ENCODE data around the gene TMC6. TPM values are rescaled to one million over a fixed set of nuclear protein-coding genes. Genes with fewer than 3 reads are reported as not detected.
A peak's percentile ranks its signal among the peaks of the same experiment; 100 is the strongest.

TMC6 gene
- total and polyA plus RNA-seq, 2 of the 13 experiments (the other 11 are each of a cell fraction or from before 2014, with no cell fraction given) = 48.4 to 99.1 TPM

DNA sequence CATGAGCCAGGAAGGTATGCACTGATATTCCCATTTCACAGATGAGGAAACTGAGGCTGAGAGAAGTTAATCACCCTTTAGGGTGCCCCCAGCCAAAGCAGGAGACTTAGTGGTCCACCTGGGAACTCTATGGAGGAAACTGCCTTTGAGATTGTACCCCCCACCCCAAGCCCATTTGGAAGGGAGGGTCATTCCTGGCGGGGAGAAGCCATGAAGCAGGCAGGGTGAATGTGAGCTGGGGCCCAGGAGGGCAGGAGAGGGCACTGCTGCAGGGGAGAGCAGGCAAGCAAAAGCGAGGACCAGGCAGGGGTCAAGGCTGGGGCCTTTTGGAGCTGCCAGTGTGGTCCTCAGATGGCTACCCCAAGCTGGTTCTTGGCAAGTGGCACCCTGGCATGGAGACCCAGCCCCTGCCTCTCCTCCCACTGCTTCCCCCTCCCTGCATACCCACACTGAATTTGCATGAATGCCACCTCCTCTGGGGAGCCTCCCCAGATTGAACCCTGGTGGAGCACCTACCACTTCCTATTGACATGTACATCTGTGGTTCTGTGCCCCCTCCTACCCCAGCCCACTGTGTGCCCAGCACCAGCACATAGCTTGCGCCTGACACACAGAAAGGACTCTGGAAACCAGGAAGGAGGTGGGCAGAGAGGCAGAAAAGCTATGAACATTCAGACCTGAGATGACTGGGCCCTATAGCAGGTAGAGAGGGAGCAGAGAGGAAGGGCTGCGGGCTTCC lies 965 bp upstream of the TMC6 start (continued):
- TF ChIP-seq, protein P1, sequence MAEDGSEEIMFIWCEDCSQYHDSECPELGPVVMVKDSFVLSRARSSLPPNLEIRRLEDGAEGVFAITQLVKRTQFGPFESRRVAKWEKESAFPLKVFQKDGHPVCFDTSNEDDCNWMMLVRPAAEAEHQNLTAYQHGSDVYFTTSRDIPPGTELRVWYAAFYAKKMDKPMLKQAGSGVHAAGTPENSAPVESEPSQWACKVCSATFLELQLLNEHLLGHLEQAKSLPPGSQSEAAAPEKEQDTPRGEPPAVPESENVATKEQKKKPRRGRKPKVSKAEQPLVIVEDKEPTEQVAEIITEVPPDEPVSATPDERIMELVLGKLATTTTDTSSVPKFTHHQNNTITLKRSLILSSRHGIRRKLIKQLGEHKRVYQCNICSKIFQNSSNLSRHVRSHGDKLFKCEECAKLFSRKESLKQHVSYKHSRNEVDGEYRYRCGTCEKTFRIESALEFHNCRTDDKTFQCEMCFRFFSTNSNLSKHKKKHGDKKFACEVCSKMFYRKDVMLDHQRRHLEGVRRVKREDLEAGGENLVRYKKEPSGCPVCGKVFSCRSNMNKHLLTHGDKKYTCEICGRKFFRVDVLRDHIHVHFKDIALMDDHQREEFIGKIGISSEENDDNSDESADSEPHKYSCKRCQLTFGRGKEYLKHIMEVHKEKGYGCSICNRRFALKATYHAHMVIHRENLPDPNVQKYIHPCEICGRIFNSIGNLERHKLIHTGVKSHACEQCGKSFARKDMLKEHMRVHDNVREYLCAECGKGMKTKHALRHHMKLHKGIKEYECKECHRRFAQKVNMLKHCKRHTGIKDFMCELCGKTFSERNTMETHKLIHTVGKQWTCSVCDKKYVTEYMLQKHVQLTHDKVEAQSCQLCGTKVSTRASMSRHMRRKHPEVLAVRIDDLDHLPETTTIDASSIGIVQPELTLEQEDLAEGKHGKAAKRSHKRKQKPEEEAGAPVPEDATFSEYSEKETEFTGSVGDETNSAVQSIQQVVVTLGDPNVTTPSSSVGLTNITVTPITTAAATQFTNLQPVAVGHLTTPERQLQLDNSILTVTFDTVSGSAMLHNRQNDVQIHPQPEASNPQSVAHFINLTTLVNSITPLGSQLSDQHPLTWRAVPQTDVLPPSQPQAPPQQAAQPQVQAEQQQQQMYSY (CRISPR knock-in tag; IDR thresholded peaks at IDR 0.05) = no peak
- TF ChIP-seq RBM39 (IDR thresholded peaks at IDR 0.05; ENCODE audit: low read depth, low read length, poor library complexity, severe bottlenecking) (no peak), BORCS8-MEF2B (CRISPR knock-in tag; IDR thresholded peaks at IDR 0.05) (no peak), SRY (CRISPR knock-in tag; IDR thresholded peaks at IDR 0.05) (no peak), ARNT (IDR thresholded peaks at IDR 0.05) (no peak), HOXA7 (CRISPR knock-in tag; IDR thresholded peaks at IDR 0.05) (no peak), ZNF773 (CRISPR knock-in tag; IDR thresholded peaks at IDR 0.05; ENCODE audit: borderline replicate concordance) (no peak), BHLHE40 (IDR thresholded peaks at IDR 0.05; ENCODE audit: low read length) (no peak), HNF4A (CRISPR knock-in tag; IDR thresholded peaks at IDR 0.05) (peak; percentile 1; the same call in 1 of the 2 replicates), CBFB (CRISPR knock-in tag; IDR thresholded peaks at IDR 0.05) (no peak), ZNF816 (CRISPR knock-in tag; IDR thresholded peaks at IDR 0.05; ENCODE audit: borderline replicate concordance) (no peak), ZNF619 (CRISPR knock-in tag; IDR thresholded peaks at IDR 0.05) (no peak), PHF21A (CRISPR knock-in tag; IDR thresholded peaks at IDR 0.05) (no peak), KAT2B (IDR thresholded peaks at IDR 0.05; ENCODE audit: borderline replicate concordance, low read depth, low read length) (no peak)
- TF ChIP-seq, protein P2, sequence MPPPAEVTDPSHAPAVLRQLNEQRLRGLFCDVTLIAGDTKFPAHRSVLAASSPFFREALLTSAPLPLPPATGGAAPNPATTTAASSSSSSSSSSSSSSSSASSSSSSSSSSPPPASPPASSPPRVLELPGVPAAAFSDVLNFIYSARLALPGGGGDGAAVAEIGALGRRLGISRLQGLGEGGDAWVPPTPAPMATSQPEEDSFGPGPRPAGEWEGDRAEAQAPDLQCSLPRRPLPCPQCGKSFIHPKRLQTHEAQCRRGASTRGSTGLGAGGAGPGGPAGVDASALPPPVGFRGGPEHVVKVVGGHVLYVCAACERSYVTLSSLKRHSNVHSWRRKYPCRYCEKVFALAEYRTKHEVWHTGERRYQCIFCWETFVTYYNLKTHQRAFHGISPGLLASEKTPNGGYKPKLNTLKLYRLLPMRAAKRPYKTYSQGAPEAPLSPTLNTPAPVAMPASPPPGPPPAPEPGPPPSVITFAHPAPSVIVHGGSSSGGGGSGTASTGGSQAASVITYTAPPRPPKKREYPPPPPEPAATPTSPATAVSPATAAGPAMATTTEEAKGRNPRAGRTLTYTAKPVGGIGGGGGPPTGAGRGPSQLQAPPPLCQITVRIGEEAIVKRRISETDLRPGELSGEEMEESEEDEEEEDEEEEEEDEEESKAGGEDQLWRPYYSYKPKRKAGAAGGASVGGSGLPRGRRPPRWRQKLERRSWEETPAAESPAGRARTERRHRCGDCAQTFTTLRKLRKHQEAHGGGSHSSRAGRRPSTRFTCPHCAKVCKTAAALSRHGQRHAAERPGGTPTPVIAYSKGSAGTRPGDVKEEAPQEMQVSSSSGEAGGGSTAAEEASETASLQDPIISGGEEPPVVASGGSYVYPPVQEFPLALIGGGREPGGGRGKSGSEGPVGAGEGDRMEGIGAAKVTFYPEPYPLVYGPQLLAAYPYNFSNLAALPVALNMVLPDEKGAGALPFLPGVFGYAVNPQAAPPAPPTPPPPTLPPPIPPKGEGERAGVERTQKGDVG (CRISPR knock-in tag; IDR thresholded peaks at IDR 0.05; ENCODE audit: borderline replicate concordance) = no peak
- TF ChIP-seq, protein P3, sequence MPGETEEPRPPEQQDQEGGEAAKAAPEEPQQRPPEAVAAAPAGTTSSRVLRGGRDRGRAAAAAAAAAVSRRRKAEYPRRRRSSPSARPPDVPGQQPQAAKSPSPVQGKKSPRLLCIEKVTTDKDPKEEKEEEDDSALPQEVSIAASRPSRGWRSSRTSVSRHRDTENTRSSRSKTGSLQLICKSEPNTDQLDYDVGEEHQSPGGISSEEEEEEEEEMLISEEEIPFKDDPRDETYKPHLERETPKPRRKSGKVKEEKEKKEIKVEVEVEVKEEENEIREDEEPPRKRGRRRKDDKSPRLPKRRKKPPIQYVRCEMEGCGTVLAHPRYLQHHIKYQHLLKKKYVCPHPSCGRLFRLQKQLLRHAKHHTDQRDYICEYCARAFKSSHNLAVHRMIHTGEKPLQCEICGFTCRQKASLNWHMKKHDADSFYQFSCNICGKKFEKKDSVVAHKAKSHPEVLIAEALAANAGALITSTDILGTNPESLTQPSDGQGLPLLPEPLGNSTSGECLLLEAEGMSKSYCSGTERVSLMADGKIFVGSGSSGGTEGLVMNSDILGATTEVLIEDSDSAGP (CRISPR knock-in tag; IDR thresholded peaks at IDR 0.05; ENCODE audit: borderline replicate concordance) = peak; percentile 44; the same call in 1 of the 2 replicates
- TF ChIP-seq, protein P4, sequence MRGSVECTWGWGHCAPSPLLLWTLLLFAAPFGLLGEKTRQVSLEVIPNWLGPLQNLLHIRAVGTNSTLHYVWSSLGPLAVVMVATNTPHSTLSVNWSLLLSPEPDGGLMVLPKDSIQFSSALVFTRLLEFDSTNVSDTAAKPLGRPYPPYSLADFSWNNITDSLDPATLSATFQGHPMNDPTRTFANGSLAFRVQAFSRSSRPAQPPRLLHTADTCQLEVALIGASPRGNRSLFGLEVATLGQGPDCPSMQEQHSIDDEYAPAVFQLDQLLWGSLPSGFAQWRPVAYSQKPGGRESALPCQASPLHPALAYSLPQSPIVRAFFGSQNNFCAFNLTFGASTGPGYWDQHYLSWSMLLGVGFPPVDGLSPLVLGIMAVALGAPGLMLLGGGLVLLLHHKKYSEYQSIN (CRISPR knock-in tag; IDR thresholded peaks at IDR 0.05; ENCODE audit: borderline replicate concordance) = no peak
- TF ChIP-seq, protein P5, sequence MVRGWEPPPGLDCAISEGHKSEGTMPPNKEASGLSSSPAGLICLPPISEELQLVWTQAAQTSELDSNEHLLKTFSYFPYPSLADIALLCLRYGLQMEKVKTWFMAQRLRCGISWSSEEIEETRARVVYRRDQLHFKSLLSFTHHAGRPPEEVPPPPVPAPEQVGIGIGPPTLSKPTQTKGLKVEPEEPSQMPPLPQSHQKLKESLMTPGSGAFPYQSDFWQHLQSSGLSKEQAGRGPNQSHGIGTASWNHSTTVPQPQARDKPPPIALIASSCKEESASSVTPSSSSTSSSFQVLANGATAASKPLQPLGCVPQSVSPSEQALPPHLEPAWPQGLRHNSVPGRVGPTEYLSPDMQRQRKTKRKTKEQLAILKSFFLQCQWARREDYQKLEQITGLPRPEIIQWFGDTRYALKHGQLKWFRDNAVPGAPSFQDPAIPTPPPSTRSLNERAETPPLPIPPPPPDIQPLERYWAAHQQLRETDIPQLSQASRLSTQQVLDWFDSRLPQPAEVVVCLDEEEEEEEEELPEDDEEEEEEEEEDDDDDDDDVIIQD (CRISPR knock-in tag; IDR thresholded peaks at IDR 0.05; ENCODE audit: low read depth) = no peak

All from HepG2 (cell line).